Measurements from ENCODE around the gene RAB6A.
A peak's percentile ranks its signal among the peaks of the same experiment; 100 is the strongest.

The RAB6A gene

DNA sequence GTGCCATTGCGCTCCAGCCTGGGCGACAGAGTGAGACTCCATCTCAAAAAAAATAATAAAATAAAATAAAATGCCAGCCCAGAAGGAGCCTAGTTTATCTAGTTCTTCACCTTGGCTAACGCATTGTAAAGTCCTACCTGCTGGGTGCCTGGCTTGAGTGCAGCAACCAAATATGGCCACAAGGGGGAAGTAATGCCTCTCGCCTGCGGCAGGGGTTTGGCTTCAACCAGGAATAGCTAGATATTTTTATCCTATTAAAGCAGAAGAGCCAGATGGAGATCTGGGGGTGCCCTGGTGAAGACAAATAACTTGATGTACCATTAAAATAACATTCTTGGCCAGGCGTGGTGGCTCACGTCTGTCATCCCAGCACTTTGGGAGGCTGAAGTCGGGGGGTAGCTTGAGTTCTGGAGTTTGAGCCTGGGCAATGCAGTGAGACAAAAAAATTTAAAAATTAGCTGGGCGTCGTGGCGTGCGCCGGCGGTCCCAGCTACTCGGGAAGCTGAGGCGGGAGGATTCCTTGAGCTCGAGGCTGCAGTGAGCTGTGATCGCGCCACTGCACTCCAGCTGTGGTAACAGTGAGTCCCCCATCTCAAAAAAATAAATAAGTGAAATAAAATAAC is 135.1 kb downstream of the RAB6A start:
- peak overlapping the region; percentile 21 for H3K4me3 ChIP-seq (ENCODE audit: control insufficient read depth, low read depth, low read length)
- peak; percentile 95 for TF ChIP-seq CTCF (conservative IDR thresholded peaks at IDR 0.05; ENCODE audit: control insufficient read depth, insufficient read depth, low read depth, low read length)
- peak; percentile 64 for DNase-seq (ENCODE audit: low read depth)

All from fibroblast of mammary gland (primary cell).